IMR-90 (cell line): ENCODE results near the gene NOSTRIN. TPM values are rescaled to one million over a fixed set of nuclear protein-coding genes. Genes with fewer than 3 reads are reported as not detected.

Experiments
- BHLHE40 ChIP-seq: fragments of 150-350 bp; IDR thresholded peaks from 2 replicates; pipeline ENCODE4 v1.6.1; 2016; ENCODE audit warnings: mild to moderate bottlenecking, low read depth, low read length
- CHD1 ChIP-seq: IDR thresholded peaks from 2 replicates; pipeline ENCODE4 v1.6.1; 2012; ENCODE audit warnings: low read depth, low read length, improper control_type of control experiment
- MAFK ChIP-seq: IDR thresholded peaks from 2 replicates; pipeline ENCODE4 v1.6.1; 2012; ENCODE audit warnings: low read depth, low read length, improper control_type of control experiment
- RFX5 ChIP-seq: IDR thresholded peaks from 2 replicates; pipeline ENCODE4 v1.8.0; 2012; ENCODE audit warnings: low read depth, mild to moderate bottlenecking, low read length, moderate library complexity
- SMC3 ChIP-seq: fragments of 150-350 bp; IDR thresholded peaks from 2 replicates; pipeline ENCODE4 v1.6.1; 2016; ENCODE audit warnings: low read depth, mild to moderate bottlenecking, antibody characterized with exemption, low read length, moderate library complexity
- polyA plus RNA-seq, 3 experiments: library from polyadenylated mRNA; depleted of rRNA; stranded (reverse); fragments of >200 nt; gene quantifications; 2 replicates each; pipeline ENCODE4 v1.2.3, GENCODE V29; 2012; ENCODE audit warnings: low replicate concordance in 1 of 3
- total RNA-seq: library from RNA; depleted of rRNA; stranded (reverse); fragments of >200 nt; gene quantifications from 2 replicates; pipeline ENCODE4 v1.2.3, GENCODE V29; 2012
- TF ChIP-seq, protein P1 (sequence below): conservative IDR thresholded peaks from 2 replicates; pipeline ENCODE4 v1.5.1; 2012; ENCODE audit warnings: mild to moderate bottlenecking, low read depth, low read length, improper control_type of control experiment

NOSTRIN gene
- total and polyA plus RNA-seq, 2 of the 4 experiments (the other 2 are of a cell fraction), result 0.15 to 0.18 TPM

- TF ChIP-seq, protein P1, sequence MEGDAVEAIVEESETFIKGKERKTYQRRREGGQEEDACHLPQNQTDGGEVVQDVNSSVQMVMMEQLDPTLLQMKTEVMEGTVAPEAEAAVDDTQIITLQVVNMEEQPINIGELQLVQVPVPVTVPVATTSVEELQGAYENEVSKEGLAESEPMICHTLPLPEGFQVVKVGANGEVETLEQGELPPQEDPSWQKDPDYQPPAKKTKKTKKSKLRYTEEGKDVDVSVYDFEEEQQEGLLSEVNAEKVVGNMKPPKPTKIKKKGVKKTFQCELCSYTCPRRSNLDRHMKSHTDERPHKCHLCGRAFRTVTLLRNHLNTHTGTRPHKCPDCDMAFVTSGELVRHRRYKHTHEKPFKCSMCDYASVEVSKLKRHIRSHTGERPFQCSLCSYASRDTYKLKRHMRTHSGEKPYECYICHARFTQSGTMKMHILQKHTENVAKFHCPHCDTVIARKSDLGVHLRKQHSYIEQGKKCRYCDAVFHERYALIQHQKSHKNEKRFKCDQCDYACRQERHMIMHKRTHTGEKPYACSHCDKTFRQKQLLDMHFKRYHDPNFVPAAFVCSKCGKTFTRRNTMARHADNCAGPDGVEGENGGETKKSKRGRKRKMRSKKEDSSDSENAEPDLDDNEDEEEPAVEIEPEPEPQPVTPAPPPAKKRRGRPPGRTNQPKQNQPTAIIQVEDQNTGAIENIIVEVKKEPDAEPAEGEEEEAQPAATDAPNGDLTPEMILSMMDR, result no peak
- TF ChIP-seq SMC3, result no peak
- no peak for TF ChIP-seq BHLHE40
- no peak for TF ChIP-seq RFX5
- TF ChIP-seq CHD1, result no peak
- no peak for TF ChIP-seq MAFK
These were observed 16.7 kb downstream of the NOSTRIN start (continued) for GRCh38 chr2:168819050-168819715.
